Breast epithelium (tissue), 3 donors: ENCODE data around the gene IL1RAPL2.

ENCODE experiments used
- POLR2A ChIP-seq: fragments of 450-650 bp; IDR thresholded peaks from one replicate; pipeline ENCODE4 v1.6.1; 2016; ENCODE audit warnings: antibody characterized with exemption, mild to moderate bottlenecking, moderate library complexity
- POLR2AphosphoS5 ChIP-seq, 3 donors: sonication (generic); formaldehyde crosslinking; IDR thresholded peaks; one replicate each; pipeline ENCODE4 v1.6.1; 2017; ENCODE audit warnings: antibody characterized with exemption in 3 of 3
- TF ChIP-seq, protein P1 (sequence below), 3 donors: fragments of 450-650 bp; IDR thresholded peaks; one replicate each; pipeline ENCODE4 v1.5.1; 2016 to 2017; ENCODE audit warnings: antibody characterized with exemption in 3 of 3, mild to moderate bottlenecking in 3 of 3, moderate library complexity in 3 of 3

DNA sequence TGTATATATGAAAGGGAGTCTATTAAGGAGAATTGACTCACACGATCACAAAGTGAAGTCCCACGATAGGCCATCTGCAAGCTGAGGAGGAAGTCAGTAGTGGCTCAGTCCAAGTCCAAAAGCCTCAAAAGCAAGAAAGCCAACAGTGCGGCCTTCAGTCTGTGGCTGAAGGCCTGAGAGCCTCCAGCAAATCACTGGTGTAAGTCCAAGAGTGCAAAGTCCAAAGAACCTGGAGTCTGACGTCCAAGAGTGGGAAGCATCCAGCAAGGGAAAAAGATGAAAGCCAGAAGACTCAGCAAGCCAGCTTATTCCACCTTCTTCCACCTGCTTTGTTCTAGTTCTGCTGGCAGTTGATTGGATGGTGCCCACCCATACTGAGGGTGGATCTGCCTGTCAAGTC is 104.1 kb downstream of the IL1RAPL2 start:
- TF ChIP-seq POLR2A (no peak), POLR2AphosphoS5 (IDR thresholded peaks at IDR 0.05) (no peak)
- TF ChIP-seq, protein P1, sequence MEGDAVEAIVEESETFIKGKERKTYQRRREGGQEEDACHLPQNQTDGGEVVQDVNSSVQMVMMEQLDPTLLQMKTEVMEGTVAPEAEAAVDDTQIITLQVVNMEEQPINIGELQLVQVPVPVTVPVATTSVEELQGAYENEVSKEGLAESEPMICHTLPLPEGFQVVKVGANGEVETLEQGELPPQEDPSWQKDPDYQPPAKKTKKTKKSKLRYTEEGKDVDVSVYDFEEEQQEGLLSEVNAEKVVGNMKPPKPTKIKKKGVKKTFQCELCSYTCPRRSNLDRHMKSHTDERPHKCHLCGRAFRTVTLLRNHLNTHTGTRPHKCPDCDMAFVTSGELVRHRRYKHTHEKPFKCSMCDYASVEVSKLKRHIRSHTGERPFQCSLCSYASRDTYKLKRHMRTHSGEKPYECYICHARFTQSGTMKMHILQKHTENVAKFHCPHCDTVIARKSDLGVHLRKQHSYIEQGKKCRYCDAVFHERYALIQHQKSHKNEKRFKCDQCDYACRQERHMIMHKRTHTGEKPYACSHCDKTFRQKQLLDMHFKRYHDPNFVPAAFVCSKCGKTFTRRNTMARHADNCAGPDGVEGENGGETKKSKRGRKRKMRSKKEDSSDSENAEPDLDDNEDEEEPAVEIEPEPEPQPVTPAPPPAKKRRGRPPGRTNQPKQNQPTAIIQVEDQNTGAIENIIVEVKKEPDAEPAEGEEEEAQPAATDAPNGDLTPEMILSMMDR (IDR thresholded peaks at IDR 0.05): no peak
